Left lung (tissue), 10 donors: ENCODE results near the gene MTA2. TPM values are rescaled to one million over a fixed set of nuclear protein-coding genes. Genes with fewer than 3 reads are reported as not detected.
"Not testable (repeated sequence)": the region's sequence is repeated elsewhere in the genome, so short reads cannot be mapped to it uniquely, and the experiment has no call there.

ENCODE experiments used
- ATAC-seq: fragments of 200-7000 bp; cut with Tn5 transposase; one replicate; pipeline ENCODE4 v1.9.1; 2020; ENCODE audit warnings: moderate library complexity
- DNase-seq, 4 donors: peaks; one replicate each; pipeline ENCODE4 v3.0.0-alpha.2; 2013 to 2020
- H3K27ac ChIP-seq, 2 donors: fragments of 200-600 bp; sonication (generic) in 1 of 2; one replicate each; pipeline versions ENCODE4 v1.5.0 to v1.8.0; 2020 to 2021
- H3K27me3 ChIP-seq, 2 donors: fragments of 200-600 bp; sonication (generic) in 1 of 2; one replicate each; pipeline versions ENCODE4 v1.5.0 to v1.8.0; 2020 to 2021
- H3K36me3 ChIP-seq, 2 donors: fragments of 200-600 bp; sonication (generic) in 1 of 2; one replicate each; pipeline versions ENCODE4 v1.5.0 to v1.8.0; 2020 to 2021
- H3K4me1 ChIP-seq, 2 donors: fragments of 200-600 bp; one replicate each; pipeline ENCODE4 v1.8.0; 2021
- H3K4me3 ChIP-seq, 2 donors: fragments of 200-600 bp; sonication (generic) in 1 of 2; one replicate each; pipeline versions ENCODE4 v1.5.0 to v1.8.0; 2020 to 2021; ENCODE audit warnings: mild to moderate bottlenecking in 1 of 2
- H3K9me3 ChIP-seq, 2 donors: fragments of 200-600 bp; sonication (generic) in 1 of 2; one replicate each; pipeline versions ENCODE4 v1.5.0 to v1.8.0; 2020 to 2021
- CTCF ChIP-seq, 2 donors: fragments of 200-600 bp; sonication (generic) in 1 of 2; IDR thresholded peaks; one replicate each; pipeline versions ENCODE4 v1.5.0 to v1.8.0; 2021; ENCODE audit warnings: antibody characterized with exemption in 2 of 2
- intact Hi-C, 2 donors: fragments of 100-400 bp; cut with DNase I; formaldehyde crosslinking; loops; one replicate each; pipeline versions ENCODE4 v1.11.2 to v1.14.2; 2022
- polyA plus RNA-seq, 6 donors: library from polyadenylated mRNA; unstranded; fragments of 120-200 nt; gene quantifications; one replicate each; pipeline ENCODE4 v1.2.1, GENCODE V29; 2013; ENCODE audit not compliant: insufficient read length in 6 of 6
- total RNA-seq, 2 donors: library from RNA; stranded (reverse); fragmentation: NEBNext Ultra II Directional; extraction: Animal tissue kit (Norgen Biotek cat#: 25700); gene quantifications; one replicate each; pipeline ENCODE4 v1.2.1, GENCODE V29; 2021
- donor health status: DM: no; HTN: yes; CAD: no.
- donor health status: DM: no; HTN: no; CAD: no.

The MTA2 gene
- total and polyA plus RNA-seq, 8 donors = 67.1 to 110 (median 94.4) TPM

DNA sequence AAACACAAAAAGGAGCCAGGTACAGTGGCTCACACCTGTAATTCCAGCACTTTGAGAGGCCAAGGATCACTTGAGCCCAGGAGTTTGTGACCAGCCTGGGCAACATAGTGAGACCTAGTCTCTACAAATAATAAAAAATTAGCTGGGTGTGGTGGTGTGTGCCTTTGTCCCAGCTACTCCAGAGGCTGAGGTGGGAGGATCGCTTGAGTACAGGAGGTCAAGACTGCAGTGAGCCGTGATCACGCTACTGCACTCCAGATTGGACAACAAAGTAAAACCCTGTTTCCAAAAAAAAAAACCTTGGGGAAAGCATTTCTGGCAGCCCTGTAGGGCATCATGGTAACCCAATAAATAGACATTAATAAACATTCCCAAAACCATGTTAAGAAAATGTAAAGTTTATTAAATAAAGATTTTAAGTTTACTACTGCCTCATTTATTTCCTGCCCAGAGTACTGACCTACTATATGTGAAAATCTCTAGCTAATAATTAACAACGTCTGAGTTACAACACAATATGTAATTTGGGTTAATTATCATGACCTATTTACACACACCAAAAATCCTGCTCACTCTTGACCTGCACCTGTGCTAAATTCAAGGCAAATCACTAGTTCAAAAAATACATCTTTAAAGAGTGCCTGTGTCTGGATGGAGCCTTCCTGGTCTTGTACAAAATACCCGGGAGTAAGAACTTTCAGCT, 36.4 kb downstream of the MTA2 start:
- ATAC-seq (no peak), DNase-seq (no peak)
- H3K9me3 ChIP-seq = no peaks in the 10 kb centered on the region
- intact Hi-C loops = no loop called here
- H3K27me3 ChIP-seq = no peaks in the 10 kb centered on the region
- H3K27ac ChIP-seq = no peak overlapping the region
- TF ChIP-seq CTCF (IDR thresholded peaks at IDR 0.05) = no peak
- H3K4me1 ChIP-seq = peaks cover 10 to 50% of the 10 kb centered on the region in 2 donors
- peaks cover 0 to 100% of the 10 kb centered on the region in 2 donors for H3K36me3 ChIP-seq
- H3K4me3 ChIP-seq = no peak overlapping the region

- intact Hi-C loops, H3K4me3 ChIP-seq, H3K27ac ChIP-seq, DNase-seq, ATAC-seq, H3K9me3 ChIP-seq, H3K27me3 ChIP-seq: not testable (repeated sequence)
- peaks cover 0 to 97% of the 10 kb centered on the region in 2 donors for H3K36me3 ChIP-seq
- H3K4me1 ChIP-seq = peaks cover 13 to 59% of the 10 kb centered on the region in 2 donors
Measured at GRCh38 chr11:62561677-62562230, 39.9 kb downstream of the MTA2 start.

DNA sequence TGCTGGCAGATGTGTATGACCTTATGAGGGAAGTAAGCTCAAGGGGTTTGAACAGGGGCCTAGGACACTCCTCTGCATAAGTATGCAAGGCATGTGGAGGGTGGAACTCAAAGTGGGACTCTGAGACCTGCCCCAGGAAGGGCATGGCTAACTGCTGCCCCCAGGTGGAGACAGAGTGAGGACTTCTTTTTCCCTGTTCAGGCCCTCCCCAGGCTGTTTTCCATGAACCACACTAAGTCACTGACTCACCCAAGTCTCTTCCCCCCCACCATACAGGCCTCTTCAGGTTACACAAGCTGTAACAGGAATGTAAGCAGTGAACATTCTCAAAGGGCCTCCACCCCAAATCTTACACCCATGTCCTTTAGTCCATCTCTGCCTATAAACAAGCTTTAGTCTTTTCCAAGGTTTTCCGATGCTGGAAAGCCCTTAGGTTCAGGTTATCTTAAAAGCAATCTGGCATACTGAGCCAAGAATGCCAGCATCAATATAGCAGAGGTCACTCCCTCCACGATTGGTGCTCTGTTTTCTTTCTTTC, 41.0 kb downstream of the MTA2 start:
- Histone ChIP-seq H3K9me3 (no peaks in the 10 kb centered on the region), H3K27ac (peak overlapping the region; percentile 58 to 75), H3K4me3 (no peak overlapping the region), H3K4me1 (peaks cover 23 to 62% of the 10 kb centered on the region in 2 donors), H3K27me3 (no peaks in the 10 kb centered on the region), H3K36me3 (peaks cover 0 to 85% of the 10 kb centered on the region in 2 donors)
- ATAC-seq (peak; percentile 82), DNase-seq (peak in 2 of 4 donors; percentile 81 to 92)
- intact Hi-C loops = no loop called here
- peak; percentile 68 to 71 for TF ChIP-seq CTCF (IDR thresholded peaks at IDR 0.05)

GRCh38 chr11:62559626-62560025, 42.0 kb downstream of the MTA2 start:
- H3K27me3 ChIP-seq, H3K9me3 ChIP-seq, intact Hi-C loops, H3K4me3 ChIP-seq, ATAC-seq, DNase-seq: not testable (repeated sequence)
- peaks cover 31 to 66% of the 10 kb centered on the region in 2 donors for H3K4me1 ChIP-seq
- peaks cover 0 to 75% of the 10 kb centered on the region in 2 donors for H3K36me3 ChIP-seq
- H3K27ac ChIP-seq = peak overlapping the region in 1 of 2 donors; percentile 58

DNA sequence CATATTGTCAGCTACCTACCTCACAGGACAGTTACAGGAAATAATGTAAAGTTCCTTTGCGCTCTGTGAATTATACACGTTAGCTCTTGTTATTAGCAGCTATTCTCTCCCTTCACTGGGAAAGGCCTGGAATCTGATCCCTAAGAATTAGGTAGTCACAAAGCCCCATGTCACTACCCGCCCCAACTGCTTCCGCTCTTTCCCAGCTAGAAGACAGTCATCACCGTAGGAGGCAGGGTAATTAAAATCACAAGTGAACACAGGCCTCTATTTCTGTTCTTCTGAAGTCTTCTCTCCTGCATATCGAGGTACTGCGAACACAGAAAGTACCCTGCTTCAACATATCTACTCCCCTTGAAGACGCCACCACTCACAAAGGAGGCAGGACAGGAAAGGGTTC, 42.5 kb downstream of the MTA2 start:
- no peaks in the 10 kb centered on the region for H3K9me3 ChIP-seq
- DNase-seq = no peak
- no peak overlapping the region for H3K4me3 ChIP-seq
- no peaks in the 10 kb centered on the region for H3K27me3 ChIP-seq
- peaks cover 35 to 70% of the 10 kb centered on the region in 2 donors for H3K4me1 ChIP-seq
- ATAC-seq = no peak
- TF ChIP-seq CTCF (IDR thresholded peaks at IDR 0.05) = no peak
- H3K27ac ChIP-seq = no peak overlapping the region
- intact Hi-C loops = no loop called here
- H3K36me3 ChIP-seq = peaks cover 0 to 71% of the 10 kb centered on the region in 2 donors

DNA sequence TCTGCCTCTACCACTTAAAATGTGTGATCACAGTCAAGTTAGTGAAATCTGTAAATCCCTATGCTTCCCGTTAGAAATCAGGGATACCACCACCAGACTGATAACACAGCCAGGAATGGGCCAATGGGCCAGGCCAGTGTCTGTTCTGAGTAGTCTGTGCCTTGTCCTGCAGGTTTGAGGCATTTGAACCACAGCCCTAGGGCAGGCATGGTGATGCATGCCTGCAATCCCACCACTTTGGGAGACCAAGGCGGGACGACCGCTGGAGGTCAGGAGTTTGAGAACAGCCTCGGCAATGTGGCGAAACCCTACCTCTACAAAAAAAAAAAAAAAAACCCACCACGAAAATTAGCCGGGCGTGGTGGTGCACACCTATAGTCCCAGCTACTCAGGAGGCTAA, 43.0 kb downstream of the MTA2 start:
- H3K27ac ChIP-seq = peak overlapping the region in 1 of 2 donors; percentile 1
- peaks cover 40 to 75% of the 10 kb centered on the region in 2 donors for H3K4me1 ChIP-seq
- intact Hi-C loops = no loop called here

More for the DNA sequence above, 43.0 kb downstream of the MTA2 start:
- no peak for TF ChIP-seq CTCF (IDR thresholded peaks at IDR 0.05)
- DNase-seq = peak in 1 of 4 donors; percentile 32
- Histone ChIP-seq H3K4me3 (no peak overlapping the region), H3K27me3 (no peaks in the 10 kb centered on the region), H3K9me3 (no peaks in the 10 kb centered on the region), H3K36me3 (peaks cover 0 to 66% of the 10 kb centered on the region in 2 donors)
- no peak for ATAC-seq
